Duodenal mucosa (tissue), 2 donors: ENCODE measurements around the gene EIF2B5.
"Not testable (repeated sequence)": the region's sequence is repeated elsewhere in the genome, so short reads cannot be mapped to it uniquely, and the experiment has no call there.

Source experiments
- H3K27ac ChIP-seq: one replicate; pipeline ENCODE4 v1.7.0; 2013; ENCODE audit warnings: low read depth, low read length
- H3K27me3 ChIP-seq, 2 donors: one replicate each; pipeline ENCODE4 v1.7.0; 2013; ENCODE audit warnings: low read length in 2 of 2, control low read depth in 1 of 2; ENCODE audit not compliant: insufficient read depth in 2 of 2, control insufficient read depth in 1 of 2
- H3K36me3 ChIP-seq, 2 donors: one replicate each; pipeline ENCODE4 v1.7.0; 2013; ENCODE audit warnings: low read length in 2 of 2, control low read depth in 1 of 2; ENCODE audit not compliant: insufficient read depth in 2 of 2, control insufficient read depth in 1 of 2
- H3K4me1 ChIP-seq, 2 donors: one replicate each; pipeline ENCODE4 v1.7.0; 2013; ENCODE audit warnings: low read length in 2 of 2, control low read depth in 1 of 2; ENCODE audit not compliant: insufficient read depth in 2 of 2, control insufficient read depth in 1 of 2
- H3K4me3 ChIP-seq, 2 donors: one replicate each; pipeline ENCODE4 v1.7.0; 2013; ENCODE audit warnings: low read length in 2 of 2, low read depth in 1 of 2
- H3K9ac ChIP-seq, 2 donors: one replicate each; pipeline ENCODE4 v1.7.0; 2013; ENCODE audit warnings: low read length in 2 of 2, low read depth in 1 of 2
- H3K9me3 ChIP-seq, 2 donors: one replicate each; pipeline ENCODE4 v1.7.0; 2013; ENCODE audit warnings: low read length in 2 of 2, control low read depth in 1 of 2; ENCODE audit not compliant: control insufficient read depth in 1 of 2

The EIF2B5 gene

GRCh38 chr3:184144505-184144904, 9.3 kb downstream of the EIF2B5 start:
- H3K36me3 ChIP-seq = peaks cover 48 to 56% of the 10 kb centered on the region in 2 donors
- peaks cover 6 to 7% of the 10 kb centered on the region in 2 donors for H3K4me1 ChIP-seq
- no peaks in the 10 kb centered on the region for H3K27me3 ChIP-seq
- H3K9me3 ChIP-seq = no peaks in the 10 kb centered on the region
- no peak overlapping the region for H3K4me3 ChIP-seq
- H3K27ac ChIP-seq = no peak overlapping the region
- H3K9ac ChIP-seq = no peak overlapping the region

GRCh38 chr3:184145111-184145524, 10.0 kb downstream of the EIF2B5 start:
- Histone ChIP-seq H3K9ac (no peak overlapping the region), H3K4me3 (no peak overlapping the region), H3K4me1 (peaks cover 6 to 7% of the 10 kb centered on the region in 2 donors), H3K36me3 (peaks cover 47 to 52% of the 10 kb centered on the region in 2 donors), H3K27me3 (no peaks in the 10 kb centered on the region), H3K9me3 (no peaks in the 10 kb centered on the region), H3K27ac (no peak overlapping the region)

- Histone ChIP-seq H3K27ac (no peak overlapping the region), H3K4me1 (peaks cover 6 to 7% of the 10 kb centered on the region in 2 donors), H3K9me3 (no peaks in the 10 kb centered on the region), H3K27me3 (no peaks in the 10 kb centered on the region), H3K36me3 (peaks cover 40 to 45% of the 10 kb centered on the region in 2 donors), H3K4me3 (no peak overlapping the region), H3K9ac (no peak overlapping the region)
Measured at GRCh38 chr3:184145751-184146270, 10.7 kb downstream of the EIF2B5 start.

- Histone ChIP-seq H3K9me3 (no peaks in the 10 kb centered on the region), H3K36me3 (peaks cover 19 to 23% of the 10 kb centered on the region in 2 donors), H3K27ac (no peak overlapping the region), H3K4me1 (peaks cover 6 to 7% of the 10 kb centered on the region in 2 donors), H3K9ac (no peak overlapping the region), H3K27me3 (no peaks in the 10 kb centered on the region), H3K4me3 (no peak overlapping the region)
Measured at GRCh38 chr3:184148076-184148475, 12.9 kb downstream of the EIF2B5 start.

GRCh38 chr3:184149123-184149522, 14.0 kb downstream of the EIF2B5 start:
- Histone ChIP-seq H3K9me3 (no peaks in the 10 kb centered on the region), H3K36me3 (peaks cover 10 to 12% of the 10 kb centered on the region in 2 donors), H3K27me3 (no peaks in the 10 kb centered on the region), H3K27ac (no peak overlapping the region), H3K4me1 (peaks cover 6 to 7% of the 10 kb centered on the region in 2 donors), H3K9ac (no peak overlapping the region), H3K4me3 (no peak overlapping the region)

- H3K27ac ChIP-seq, H3K27me3 ChIP-seq, H3K4me3 ChIP-seq, H3K9ac ChIP-seq, H3K4me1 ChIP-seq, H3K9me3 ChIP-seq, H3K36me3 ChIP-seq: not testable (repeated sequence)
Measured at GRCh38 chr3:184149770-184150169, 14.6 kb downstream of the EIF2B5 start.

GRCh38 chr3:184154885-184155643, 19.9 kb downstream of the EIF2B5 start, which contains the start of gene DVL3:
Gene DVL3 (plus strand): TSS chr3:184155377. CDS start chr3:184155636, 259 bp downstream.
- Histone ChIP-seq H3K27ac (peak within 1 kb of the TSS; percentile 65), H3K36me3 (no peaks in the 10 kb centered on the region), H3K4me3 (peak within 1 kb of the TSS; percentile 95 to 97), H3K27me3 (no peaks in the 10 kb centered on the region), H3K9ac (peak within 1 kb of the TSS; percentile 71 to 72), H3K9me3 (no peaks in the 10 kb centered on the region), H3K4me1 (peaks cover 16 to 20% of the 10 kb centered on the region in 2 donors)

GRCh38 chr3:184155644-184156521, 20.7 kb downstream of the EIF2B5 start:
- peaks cover 16 to 26% of the 10 kb centered on the region in 2 donors for H3K4me1 ChIP-seq
- peak overlapping the region; percentile 65 for H3K27ac ChIP-seq
- H3K9ac ChIP-seq = peak overlapping the region; percentile 71 to 72
- H3K27me3 ChIP-seq = no peaks in the 10 kb centered on the region
- no peaks in the 10 kb centered on the region for H3K36me3 ChIP-seq
- H3K9me3 ChIP-seq = no peaks in the 10 kb centered on the region
- peak overlapping the region; percentile 95 to 97 for H3K4me3 ChIP-seq

GRCh38 chr3:184156522-184156955, 21.4 kb downstream of the EIF2B5 start:
- Histone ChIP-seq H3K4me1 (peaks cover 16 to 27% of the 10 kb centered on the region in 2 donors), H3K36me3 (no peaks in the 10 kb centered on the region), H3K4me3 (peak overlapping the region; percentile 95 to 97)

More at GRCh38 chr3:184156522-184156955, 21.4 kb downstream of the EIF2B5 start:
- H3K27ac ChIP-seq = peak overlapping the region; percentile 65
- no peaks in the 10 kb centered on the region for H3K9me3 ChIP-seq
- peak overlapping the region; percentile 71 to 72 for H3K9ac ChIP-seq
- no peaks in the 10 kb centered on the region for H3K27me3 ChIP-seq
